ENCODE measurements around the gene KRTAP5-3. TPM values are rescaled to one million over a fixed set of nuclear protein-coding genes. Genes with fewer than 3 reads are reported as not detected.

KRTAP5-3 gene
- total and polyA plus RNA-seq, 7 donors = not detected

DNA sequence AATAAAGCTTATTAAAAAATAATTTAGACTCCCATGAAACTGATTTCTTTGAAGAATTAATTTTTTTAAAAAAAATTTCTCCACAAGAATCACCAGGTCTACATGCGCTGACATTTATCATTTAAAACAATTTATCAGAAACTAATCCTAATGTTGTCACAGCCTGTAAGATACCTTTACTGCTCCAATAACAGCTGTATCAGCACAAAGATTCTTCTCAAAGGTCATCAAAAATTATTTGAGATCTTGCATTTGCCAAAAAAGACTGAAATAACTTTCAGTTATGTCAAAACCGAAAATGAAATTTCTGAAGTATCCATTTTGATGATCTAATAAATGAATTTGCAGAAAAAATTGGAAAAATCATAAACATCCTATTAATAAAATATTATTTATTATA is 29.4 kb upstream of the KRTAP5-3 start:
- DNase-seq (no peak), ATAC-seq (no peak)
- WGBS, 3 donors = 90 to 94% (median 94%) methylated on average over 2 of the region's 2 CpGs
- intact Hi-C loops (cut with DNase I) = no loop called here
- H3K27me3 ChIP-seq (ENCODE audit: insufficient read depth in 3 of 3, low read length in 2 of 3) = peaks cover 0 to 47% (median 0%) of the 10 kb centered on the region in 3 donors
- H3K4me1 ChIP-seq = no peaks in the 10 kb centered on the region
- TF ChIP-seq, protein P1, sequence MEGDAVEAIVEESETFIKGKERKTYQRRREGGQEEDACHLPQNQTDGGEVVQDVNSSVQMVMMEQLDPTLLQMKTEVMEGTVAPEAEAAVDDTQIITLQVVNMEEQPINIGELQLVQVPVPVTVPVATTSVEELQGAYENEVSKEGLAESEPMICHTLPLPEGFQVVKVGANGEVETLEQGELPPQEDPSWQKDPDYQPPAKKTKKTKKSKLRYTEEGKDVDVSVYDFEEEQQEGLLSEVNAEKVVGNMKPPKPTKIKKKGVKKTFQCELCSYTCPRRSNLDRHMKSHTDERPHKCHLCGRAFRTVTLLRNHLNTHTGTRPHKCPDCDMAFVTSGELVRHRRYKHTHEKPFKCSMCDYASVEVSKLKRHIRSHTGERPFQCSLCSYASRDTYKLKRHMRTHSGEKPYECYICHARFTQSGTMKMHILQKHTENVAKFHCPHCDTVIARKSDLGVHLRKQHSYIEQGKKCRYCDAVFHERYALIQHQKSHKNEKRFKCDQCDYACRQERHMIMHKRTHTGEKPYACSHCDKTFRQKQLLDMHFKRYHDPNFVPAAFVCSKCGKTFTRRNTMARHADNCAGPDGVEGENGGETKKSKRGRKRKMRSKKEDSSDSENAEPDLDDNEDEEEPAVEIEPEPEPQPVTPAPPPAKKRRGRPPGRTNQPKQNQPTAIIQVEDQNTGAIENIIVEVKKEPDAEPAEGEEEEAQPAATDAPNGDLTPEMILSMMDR (IDR thresholded peaks at IDR 0.05) = no peak
- H3K4me3 ChIP-seq = no peak overlapping the region
- no peaks in the 10 kb centered on the region for H3K36me3 ChIP-seq (ENCODE audit: insufficient read depth in 1 of 2, low read depth in 1 of 2)
- no peaks in the 10 kb centered on the region for H3K9me3 ChIP-seq
- H3K27ac ChIP-seq = no peak overlapping the region

DNA sequence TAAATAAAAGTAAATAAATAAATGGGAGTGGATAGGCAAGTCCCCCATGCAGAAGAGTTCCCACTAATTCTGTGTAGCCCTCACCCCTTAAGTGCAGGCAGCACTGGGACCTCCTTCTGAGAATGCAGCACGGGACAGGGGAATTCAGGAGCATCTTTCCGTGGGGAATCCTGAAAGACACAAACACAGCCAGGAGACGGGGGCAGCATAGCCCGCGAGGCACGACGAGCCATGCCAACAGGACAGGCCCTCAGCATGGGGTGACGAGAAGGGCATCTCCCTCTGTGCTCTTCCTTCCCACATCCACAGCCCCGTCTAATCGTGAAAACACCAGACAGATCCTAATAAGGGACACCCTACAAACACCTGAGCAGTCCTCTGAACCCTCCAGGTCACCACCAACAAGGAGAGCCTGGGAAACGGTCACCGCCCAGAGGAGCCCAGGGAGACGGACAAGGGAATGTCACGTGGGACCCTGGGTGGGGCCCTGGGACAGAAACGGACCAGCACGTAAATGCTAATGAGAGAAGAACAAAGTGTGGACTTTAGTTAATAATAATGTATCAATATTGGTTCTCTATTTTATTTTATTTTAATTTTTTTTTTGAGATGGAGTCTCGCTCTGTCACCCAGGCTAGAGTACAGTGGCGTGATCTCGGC is 28.2 kb upstream of the KRTAP5-3 start:
- ATAC-seq = no peak
- Histone ChIP-seq H3K9me3 (no peaks in the 10 kb centered on the region), H3K4me3 (no peak overlapping the region), H3K4me1 (no peaks in the 10 kb centered on the region), H3K27ac (no peak overlapping the region), H3K36me3 (ENCODE audit: insufficient read depth in 1 of 2, low read depth in 1 of 2) (no peaks in the 10 kb centered on the region), H3K27me3 (ENCODE audit: insufficient read depth in 3 of 3, low read length in 2 of 3) (peaks cover 0 to 51% (median 2%) of the 10 kb centered on the region in 3 donors)
- DNase-seq = peak in 1 of 2 donors; percentile 9
- 85 to 89% (median 86%) methylated on average over 19 of the region's 19 CpGs for WGBS, 3 donors
- intact Hi-C loops (cut with DNase I) = no loop called here
- TF ChIP-seq, protein P1 (IDR thresholded peaks at IDR 0.05) = no peak

DNA sequence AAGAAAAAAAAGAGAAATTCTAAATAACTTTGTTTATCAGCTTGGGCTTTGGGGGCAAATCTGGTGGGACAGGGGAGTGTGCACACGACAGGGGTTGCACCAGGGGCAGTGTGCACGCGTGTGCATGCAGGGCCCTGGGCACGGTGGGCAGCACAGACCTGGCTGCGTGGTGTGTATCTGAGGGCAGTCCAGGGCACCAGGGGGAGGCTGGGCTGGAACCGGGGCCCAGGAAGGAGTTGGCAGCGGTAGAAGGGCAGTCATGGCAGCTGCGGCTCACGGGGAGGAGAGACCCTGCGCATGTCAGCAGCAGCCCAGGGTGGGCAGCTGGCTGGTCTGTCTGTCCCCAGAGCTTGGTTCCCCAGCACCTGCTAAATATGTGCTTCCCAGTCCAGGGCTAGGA is 25.6 kb upstream of the KRTAP5-3 start:
- H3K9me3 ChIP-seq = no peaks in the 10 kb centered on the region
- ATAC-seq (no peak), DNase-seq (peak in 1 of 2 donors; percentile 8)
- intact Hi-C loops (cut with DNase I) = no loop called here
- TF ChIP-seq, protein P1 (IDR thresholded peaks at IDR 0.05) = no peak
- no peaks in the 10 kb centered on the region for H3K36me3 ChIP-seq (ENCODE audit: insufficient read depth in 1 of 2, low read depth in 1 of 2)
- no peak overlapping the region for H3K4me3 ChIP-seq
- H3K27ac ChIP-seq = no peak overlapping the region
- 41 to 60% (median 49%) methylated on average over 9 to 10 of the region's 10 CpGs for WGBS, 3 donors
- H3K4me1 ChIP-seq = no peaks in the 10 kb centered on the region
- H3K27me3 ChIP-seq (ENCODE audit: insufficient read depth in 3 of 3, low read length in 2 of 3) = peaks cover 0 to 43% (median 2%) of the 10 kb centered on the region in 3 donors

DNA sequence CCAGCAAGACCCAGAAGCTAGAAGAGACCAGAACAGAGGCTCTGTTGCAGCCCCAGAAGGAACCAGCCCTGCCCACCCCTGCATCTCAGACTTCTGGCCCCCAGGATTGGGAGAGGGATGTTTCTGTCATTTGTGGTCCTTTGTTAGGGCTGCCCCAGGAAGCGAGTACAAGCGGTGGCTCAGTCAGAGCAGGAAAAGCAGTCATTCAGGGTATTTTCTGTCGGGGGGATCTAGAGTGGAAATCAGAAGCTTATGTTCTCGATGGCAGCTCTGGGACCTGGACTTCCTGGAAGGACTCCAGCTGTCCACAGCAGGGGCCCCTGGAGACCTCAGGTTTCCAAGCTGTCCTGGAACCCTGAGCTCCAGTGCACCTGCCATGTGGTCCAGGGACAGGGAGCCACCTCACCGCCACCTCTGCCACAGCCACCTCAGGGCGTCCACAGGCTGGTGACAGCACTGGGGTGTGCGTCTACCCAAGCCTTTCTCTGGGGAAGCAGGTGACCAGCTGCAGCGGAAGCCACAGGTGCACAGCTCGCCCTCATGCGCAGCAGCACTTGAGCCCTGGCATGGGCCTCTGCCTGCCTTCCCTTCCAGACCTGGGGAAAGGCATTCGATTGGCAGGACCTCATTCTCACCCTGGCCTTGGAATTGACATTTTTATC is 23.9 kb upstream of the KRTAP5-3 start:
- peaks cover 0 to 43% (median 2%) of the 10 kb centered on the region in 3 donors for H3K27me3 ChIP-seq (ENCODE audit: insufficient read depth in 3 of 3, low read length in 2 of 3)
- intact Hi-C loops (cut with DNase I) = no loop called here
- DNase-seq = peak in 1 of 2 donors; percentile 34
- 56 to 66% (median 65%) methylated on average over 11 of the region's 11 CpGs for WGBS, 3 donors
- TF ChIP-seq, protein P1 (IDR thresholded peaks at IDR 0.05) = no peak
- H3K4me3 ChIP-seq = no peak overlapping the region
- no peaks in the 10 kb centered on the region for H3K9me3 ChIP-seq
- H3K4me1 ChIP-seq = no peaks in the 10 kb centered on the region
- no peak overlapping the region for H3K27ac ChIP-seq
- H3K36me3 ChIP-seq (ENCODE audit: insufficient read depth in 1 of 2, low read depth in 1 of 2) = no peaks in the 10 kb centered on the region
- no peak for ATAC-seq
